B cell (primary cell): ENCODE results near the gene AGXT2. TPM values are rescaled to one million over a fixed set of nuclear protein-coding genes. Genes with fewer than 3 reads are reported as not detected.

ENCODE experiments used
- ATAC-seq: fragments of 200-7000 bp; cut with Tn5 transposase; one replicate; pipeline ENCODE4 v1.10.0; 2021; ENCODE audit warnings: low read depth, mild to moderate bottlenecking, moderate number of reproducible peaks, moderate library complexity
- CTCF ChIA-PET: fragments of 350-600 bp; sonication (Branson Sonifier 250); formaldehyde crosslinking; loops from one replicate; lab custom pipeline; 2021; ENCODE audit warnings: antibody characterized with exemption, inconsistent platforms; lab: Charles Lee
- POLR2A ChIA-PET: fragments of 350-600 bp; sonication (Branson Sonifier 250); formaldehyde crosslinking; loops from one replicate; lab custom pipeline; 2021; ENCODE audit warnings: antibody characterized with exemption; lab: Charles Lee
- DNase-seq: peaks from one replicate; pipeline ENCODE4 v3.0.0; 2013
- H2AFZ ChIP-seq: 2 replicates; pipeline ENCODE4 v1.6.1; 2012; ENCODE audit warnings: mild to moderate bottlenecking, low read depth, low read length; ENCODE audit not compliant: insufficient read depth, poor library complexity, severe bottlenecking
- H3K27ac ChIP-seq, 2 donors: 1 replicate in 1 of 2; 2 replicates in 1 of 2; pipeline ENCODE4 v1.5.1; 2012 to 2013; ENCODE audit warnings: low read length in 2 of 2, mild to moderate bottlenecking in 2 of 2, moderate library complexity in 1 of 2
- H3K27me3 ChIP-seq, 4 experiments: fragments of 200-600 bp in 1 of 4; sonication (generic) in 1 of 4; replicated peaks in 1 of 4; 1 replicate in 2 of 4; 2 replicates in 2 of 4; pipeline versions ENCODE4 v1.6.1 to v1.7.0; 2013 to 2016; ENCODE audit warnings: low read length in 3 of 4, mild to moderate bottlenecking in 2 of 4, mixed read lengths in 1 of 4, moderate library complexity in 1 of 4; ENCODE audit not compliant: insufficient read depth in 4 of 4, control insufficient read depth in 3 of 4; ENCODE audit errors: control extremely low read depth in 1 of 4
- H3K36me3 ChIP-seq, 2 experiments: replicated peaks in 1 of 2; 1 replicate in 1 of 2; 2 replicates in 1 of 2; pipeline versions ENCODE4 v1.6.1 to v1.7.1; 2013; ENCODE audit warnings: low read length in 1 of 2; ENCODE audit not compliant: insufficient read depth in 2 of 2, control insufficient read depth in 1 of 2; ENCODE audit errors: control extremely low read depth in 1 of 2, extremely low read depth in 1 of 2
- H3K4me1 ChIP-seq, 2 donors: fragments of 200-600 bp in 1 of 2; sonication (generic) in 1 of 2; 1 replicate in 1 of 2; 2 replicates in 1 of 2; pipeline versions ENCODE4 v1.5.1 to v1.6.1; 2013 to 2017; ENCODE audit warnings: low read length in 2 of 2; ENCODE audit not compliant: control insufficient read depth in 2 of 2, insufficient read depth in 2 of 2
- H3K4me2 ChIP-seq: replicated peaks from 2 replicates; pipeline ENCODE3; 2012; ENCODE audit warnings: mild to moderate bottlenecking, low read depth, low read length; ENCODE audit not compliant: poor library complexity, severe bottlenecking
- H3K4me3 ChIP-seq, 5 experiments: fragments of 200-600 bp in 1 of 5; sonication (generic) in 1 of 5; 1 replicate in 3 of 5; 2 replicates in 2 of 5; pipeline versions ENCODE4 v1.5.1 to v1.7.0; 2011 to 2016; ENCODE audit warnings: low read length in 4 of 5, mild to moderate bottlenecking in 4 of 5, low read depth in 2 of 5, control low read depth in 1 of 5, moderate library complexity in 1 of 5; ENCODE audit not compliant: insufficient read depth in 1 of 5; ENCODE audit errors: control extremely low read depth in 1 of 5, extremely low read depth in 1 of 5
- H3K79me2 ChIP-seq: fragments of 200-600 bp; sonication (generic); one replicate; pipeline ENCODE4 v1.6.0; 2016; ENCODE audit warnings: low read length; ENCODE audit not compliant: control insufficient read depth, insufficient read depth
- H3K9ac ChIP-seq: fragments of 200-600 bp; sonication (generic); 2 replicates; pipeline ENCODE4 v1.6.1; 2017; ENCODE audit warnings: mild to moderate bottlenecking, low read length, moderate library complexity
- H3K9me3 ChIP-seq, 3 donors: one replicate each; pipeline versions ENCODE4 v1.6.1 to v1.7.1; 2013; ENCODE audit warnings: low read length in 2 of 3; ENCODE audit not compliant: control insufficient read depth in 2 of 3, insufficient read depth in 1 of 3; ENCODE audit errors: control extremely low read depth in 1 of 3
- H4K20me1 ChIP-seq: 2 replicates; pipeline ENCODE4 v1.6.0; 2012; ENCODE audit warnings: mild to moderate bottlenecking, low read length; ENCODE audit not compliant: insufficient read depth, control insufficient read depth, poor library complexity, severe bottlenecking
- H3K27ac Mint-ChIP-seq: one replicate; pipeline ENCODE4 v1.8.0; 2021; ENCODE audit warnings: mixed read lengths
- H3K27me3 Mint-ChIP-seq: one replicate; pipeline ENCODE4 v1.8.0; 2021; ENCODE audit warnings: mixed read lengths
- H3K4me1 Mint-ChIP-seq: one replicate; pipeline ENCODE4 v1.8.0; 2021; ENCODE audit warnings: mixed read lengths
- H3K4me3 Mint-ChIP-seq: one replicate; pipeline ENCODE4 v1.8.0; 2021; ENCODE audit warnings: mixed read lengths
- H3K9me3 Mint-ChIP-seq: one replicate; pipeline ENCODE4 v1.8.0; 2022; ENCODE audit warnings: mixed read lengths; ENCODE audit not compliant: insufficient read depth
- EZH2 ChIP-seq: IDR thresholded peaks from 2 replicates; pipeline ENCODE4 v1.6.1; 2012; ENCODE audit warnings: borderline replicate concordance, low read depth, mild to moderate bottlenecking, moderate library complexity, low read length; ENCODE audit not compliant: insufficient read depth, poor library complexity, severe bottlenecking
- WGBS: methylation state at CpG from one replicate; pipeline ENCODE4 v1.1.5; 2013; ENCODE audit warnings: missing lambda C conversion rate; ENCODE audit not compliant: insufficient coverage; 5-methylcytosine and 5-hydroxymethylcytosine counted together
- intact Hi-C: fragments of 100-400 bp; cut with micrococcal nuclease; formaldehyde crosslinking; loops from one replicate; pipeline ENCODE4 v1.10.0; 2022
- polyA plus RNA-seq: library from polyadenylated mRNA; depleted of rRNA; stranded (reverse); fragments of >200 nt; gene quantifications from 2 replicates; pipeline ENCODE4 v1.2.3, GENCODE V29; 2012
- total RNA-seq, 2 donors: library from RNA; stranded (reverse); fragments of 120-200 nt in 1 of 2; gene quantifications; 1 replicate in 1 of 2; 2 replicates in 1 of 2; pipeline versions ENCODE4 v1.2.3 to v1.2.4, GENCODE V29; 2013 to 2022
- TF ChIP-seq, protein P1 (sequence below): fragments of 200-600 bp; IDR thresholded peaks from one replicate; pipeline ENCODE4 v1.8.0; 2022; ENCODE audit warnings: antibody characterized with exemption, mild to moderate bottlenecking

Gene AGXT2
- total and polyA plus RNA-seq, 2 donors (not counting 1 experiment from before 2014, with no cell fraction given) = not detected

DNA sequence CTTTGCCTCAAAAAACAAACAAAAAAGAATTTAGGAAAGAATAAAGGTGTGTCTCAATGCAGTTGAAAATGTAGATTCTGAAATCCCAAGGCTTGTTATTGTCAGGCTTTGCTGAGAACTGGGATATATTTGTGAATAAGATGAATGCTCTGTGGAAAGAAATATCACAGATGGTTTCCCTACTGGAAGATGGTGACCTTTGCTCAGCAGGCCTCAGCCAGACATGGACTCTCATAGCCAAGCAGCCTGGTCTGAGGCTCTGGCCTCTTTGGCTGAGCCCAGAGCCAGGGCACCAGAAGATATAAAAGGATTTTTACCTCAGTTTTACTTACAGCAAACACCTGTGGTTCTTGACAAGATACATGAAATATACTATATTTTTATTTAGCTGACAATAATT, 37.1 kb downstream of the AGXT2 start:
- ChIA-PET POLR2A (no interaction called here), CTCF (no interaction called here)
- no peaks in the 10 kb centered on the region for H3K79me2 ChIP-seq
- no peaks in the 10 kb centered on the region for H3K4me1 ChIP-seq
- intact Hi-C loops = no loop called here
- ATAC-seq (no peak), DNase-seq (no peak)
- H3K4me3 Mint-ChIP-seq = no peak overlapping the region
- no peaks in the 10 kb centered on the region for H4K20me1 ChIP-seq
- no peaks in the 10 kb centered on the region for H3K36me3 ChIP-seq
- no peak overlapping the region for H3K4me2 ChIP-seq
- peaks cover 0 to 5% (median 1%) of the 10 kb centered on the region in 4 experiments for H3K27me3 ChIP-seq
- no peaks in the 10 kb centered on the region for H3K9me3 Mint-ChIP-seq
- TF ChIP-seq, protein P1, sequence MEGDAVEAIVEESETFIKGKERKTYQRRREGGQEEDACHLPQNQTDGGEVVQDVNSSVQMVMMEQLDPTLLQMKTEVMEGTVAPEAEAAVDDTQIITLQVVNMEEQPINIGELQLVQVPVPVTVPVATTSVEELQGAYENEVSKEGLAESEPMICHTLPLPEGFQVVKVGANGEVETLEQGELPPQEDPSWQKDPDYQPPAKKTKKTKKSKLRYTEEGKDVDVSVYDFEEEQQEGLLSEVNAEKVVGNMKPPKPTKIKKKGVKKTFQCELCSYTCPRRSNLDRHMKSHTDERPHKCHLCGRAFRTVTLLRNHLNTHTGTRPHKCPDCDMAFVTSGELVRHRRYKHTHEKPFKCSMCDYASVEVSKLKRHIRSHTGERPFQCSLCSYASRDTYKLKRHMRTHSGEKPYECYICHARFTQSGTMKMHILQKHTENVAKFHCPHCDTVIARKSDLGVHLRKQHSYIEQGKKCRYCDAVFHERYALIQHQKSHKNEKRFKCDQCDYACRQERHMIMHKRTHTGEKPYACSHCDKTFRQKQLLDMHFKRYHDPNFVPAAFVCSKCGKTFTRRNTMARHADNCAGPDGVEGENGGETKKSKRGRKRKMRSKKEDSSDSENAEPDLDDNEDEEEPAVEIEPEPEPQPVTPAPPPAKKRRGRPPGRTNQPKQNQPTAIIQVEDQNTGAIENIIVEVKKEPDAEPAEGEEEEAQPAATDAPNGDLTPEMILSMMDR = no peak
- TF ChIP-seq EZH2 = no peak
- H3K4me1 Mint-ChIP-seq = no peaks in the 10 kb centered on the region
- no peak overlapping the region for H3K4me3 ChIP-seq
- H3K27me3 Mint-ChIP-seq = peaks cover 34% of the 10 kb centered on the region
- H3K27ac Mint-ChIP-seq = no peak overlapping the region
- no peak overlapping the region for H3K27ac ChIP-seq
- no peak overlapping the region for H2AFZ ChIP-seq
- H3K9me3 ChIP-seq = no peaks in the 10 kb centered on the region
- no peak overlapping the region for H3K9ac ChIP-seq

DNA sequence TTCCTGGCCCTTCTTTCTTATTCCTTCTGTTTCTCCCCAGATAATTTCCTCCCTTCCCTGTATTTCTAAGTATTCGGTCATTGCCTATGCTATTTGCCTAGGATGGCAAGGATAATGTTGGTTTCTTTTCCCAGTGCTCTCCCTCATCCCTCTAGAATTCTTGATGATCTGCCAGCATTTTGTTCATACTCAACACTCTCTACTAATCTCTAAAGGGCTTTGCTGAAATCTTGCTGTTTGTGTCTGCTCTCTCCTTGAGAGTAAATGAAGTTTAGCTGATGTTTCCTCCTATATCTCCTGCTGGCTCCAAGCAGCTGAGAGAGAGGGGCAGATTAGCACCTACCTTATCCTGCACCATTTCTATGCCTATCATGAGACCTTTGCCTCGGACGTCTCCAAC, 38.1 kb downstream of the AGXT2 start:
- Mint-ChIP-seq H3K9me3 (no peaks in the 10 kb centered on the region), H3K27ac (no peak overlapping the region), H3K4me1 (no peaks in the 10 kb centered on the region), H3K4me3 (no peak overlapping the region), H3K27me3 (peaks cover 36% of the 10 kb centered on the region)
- no peak overlapping the region for H3K9ac ChIP-seq
- no peak overlapping the region for H3K4me3 ChIP-seq
- H3K36me3 ChIP-seq = no peaks in the 10 kb centered on the region
- no peaks in the 10 kb centered on the region for H3K4me1 ChIP-seq
- no peaks in the 10 kb centered on the region for H3K9me3 ChIP-seq
- DNase-seq (no peak), ATAC-seq (no peak)
- H3K79me2 ChIP-seq = no peaks in the 10 kb centered on the region
- intact Hi-C loops = no loop called here
- ChIA-PET POLR2A (no interaction called here), CTCF (no interaction called here)
- H3K4me2 ChIP-seq = no peak overlapping the region
- 90% methylated on average over 2 of the region's 3 CpGs for WGBS
- no peaks in the 10 kb centered on the region for H4K20me1 ChIP-seq
- no peak overlapping the region for H3K27ac ChIP-seq
- H3K27me3 ChIP-seq = peaks cover 0 to 5% (median 1%) of the 10 kb centered on the region in 4 experiments
- H2AFZ ChIP-seq = no peak overlapping the region
- TF ChIP-seq, protein P1 = no peak
- no peak for TF ChIP-seq EZH2
